ENCODE data around the gene SUGCT. TPM values are rescaled to one million over a fixed set of nuclear protein-coding genes. Genes with fewer than 3 reads are reported as not detected.

Gene SUGCT
- total RNA-seq, 1 experiment from 2014 or later: 4.6 TPM

DNA sequence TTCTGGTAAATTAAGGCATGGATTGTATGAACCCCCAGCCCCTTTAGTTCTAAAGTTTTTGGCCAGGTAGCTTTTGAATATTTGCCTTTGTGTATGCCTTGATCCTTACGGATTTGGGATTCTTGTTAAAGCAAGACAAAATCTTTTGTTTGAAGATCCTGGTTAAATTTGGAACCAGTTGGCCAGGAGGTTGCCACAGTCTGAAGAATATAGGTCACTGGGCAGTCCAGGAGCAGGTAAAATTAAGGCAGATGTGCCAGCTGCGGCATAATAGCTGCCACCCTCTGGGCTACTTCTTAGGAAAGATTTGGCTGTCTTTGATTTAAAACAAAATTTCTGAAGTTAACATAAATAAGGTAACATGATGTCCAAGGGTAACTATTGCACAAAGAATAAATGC is 192.3 kb downstream of the SUGCT start:
- POLR2A ChIA-PET: no interaction called here
- ATAC-seq: no peak
- Mint-ChIP-seq H3K4me1 (peaks cover 27% of the 10 kb centered on the region), H3K27ac (no peak overlapping the region), H3K27me3 (ENCODE audit: low read depth) (no peaks in the 10 kb centered on the region), H3K36me3 (no peaks in the 10 kb centered on the region), H3K4me3 (no peak overlapping the region), H3K9me3 (no peaks in the 10 kb centered on the region)
- TF ChIP-seq, protein P1, sequence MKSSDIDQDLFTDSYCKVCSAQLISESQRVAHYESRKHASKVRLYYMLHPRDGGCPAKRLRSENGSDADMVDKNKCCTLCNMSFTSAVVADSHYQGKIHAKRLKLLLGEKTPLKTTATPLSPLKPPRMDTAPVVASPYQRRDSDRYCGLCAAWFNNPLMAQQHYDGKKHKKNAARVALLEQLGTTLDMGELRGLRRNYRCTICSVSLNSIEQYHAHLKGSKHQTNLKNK (CRISPR knock-in tag; IDR thresholded peaks at IDR 0.05): no peak
- TF ChIP-seq, protein P2, sequence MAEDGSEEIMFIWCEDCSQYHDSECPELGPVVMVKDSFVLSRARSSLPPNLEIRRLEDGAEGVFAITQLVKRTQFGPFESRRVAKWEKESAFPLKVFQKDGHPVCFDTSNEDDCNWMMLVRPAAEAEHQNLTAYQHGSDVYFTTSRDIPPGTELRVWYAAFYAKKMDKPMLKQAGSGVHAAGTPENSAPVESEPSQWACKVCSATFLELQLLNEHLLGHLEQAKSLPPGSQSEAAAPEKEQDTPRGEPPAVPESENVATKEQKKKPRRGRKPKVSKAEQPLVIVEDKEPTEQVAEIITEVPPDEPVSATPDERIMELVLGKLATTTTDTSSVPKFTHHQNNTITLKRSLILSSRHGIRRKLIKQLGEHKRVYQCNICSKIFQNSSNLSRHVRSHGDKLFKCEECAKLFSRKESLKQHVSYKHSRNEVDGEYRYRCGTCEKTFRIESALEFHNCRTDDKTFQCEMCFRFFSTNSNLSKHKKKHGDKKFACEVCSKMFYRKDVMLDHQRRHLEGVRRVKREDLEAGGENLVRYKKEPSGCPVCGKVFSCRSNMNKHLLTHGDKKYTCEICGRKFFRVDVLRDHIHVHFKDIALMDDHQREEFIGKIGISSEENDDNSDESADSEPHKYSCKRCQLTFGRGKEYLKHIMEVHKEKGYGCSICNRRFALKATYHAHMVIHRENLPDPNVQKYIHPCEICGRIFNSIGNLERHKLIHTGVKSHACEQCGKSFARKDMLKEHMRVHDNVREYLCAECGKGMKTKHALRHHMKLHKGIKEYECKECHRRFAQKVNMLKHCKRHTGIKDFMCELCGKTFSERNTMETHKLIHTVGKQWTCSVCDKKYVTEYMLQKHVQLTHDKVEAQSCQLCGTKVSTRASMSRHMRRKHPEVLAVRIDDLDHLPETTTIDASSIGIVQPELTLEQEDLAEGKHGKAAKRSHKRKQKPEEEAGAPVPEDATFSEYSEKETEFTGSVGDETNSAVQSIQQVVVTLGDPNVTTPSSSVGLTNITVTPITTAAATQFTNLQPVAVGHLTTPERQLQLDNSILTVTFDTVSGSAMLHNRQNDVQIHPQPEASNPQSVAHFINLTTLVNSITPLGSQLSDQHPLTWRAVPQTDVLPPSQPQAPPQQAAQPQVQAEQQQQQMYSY (CRISPR knock-in tag; IDR thresholded peaks at IDR 0.05): no peak
- TF ChIP-seq TCF7 (CRISPR knock-in tag; IDR thresholded peaks at IDR 0.05; ENCODE audit: low read depth) (no peak), ZNF423 (CRISPR knock-in tag; IDR thresholded peaks at IDR 0.05) (no peak), MYBL2 (CRISPR knock-in tag; IDR thresholded peaks at IDR 0.05) (no peak), SMAD4 (CRISPR knock-in tag; IDR thresholded peaks at IDR 0.05) (no peak), ZNF396 (CRISPR knock-in tag; IDR thresholded peaks at IDR 0.05; ENCODE audit: borderline replicate concordance) (no peak), TEAD4 (CRISPR knock-in tag; IDR thresholded peaks at IDR 0.05) (no peak), CREB1 (CRISPR knock-in tag; IDR thresholded peaks at IDR 0.05) (no peak), FOXP1 (CRISPR knock-in tag; IDR thresholded peaks at IDR 0.05; ENCODE audit: borderline replicate concordance) (no peak), MXD4 (CRISPR knock-in tag; IDR thresholded peaks at IDR 0.05; ENCODE audit: borderline replicate concordance) (no peak), HMGA2 (CRISPR knock-in tag; IDR thresholded peaks at IDR 0.05) (no peak), RELA (CRISPR knock-in tag; IDR thresholded peaks at IDR 0.05; ENCODE audit: borderline replicate concordance) (no peak)
- TF ChIP-seq, protein P3, sequence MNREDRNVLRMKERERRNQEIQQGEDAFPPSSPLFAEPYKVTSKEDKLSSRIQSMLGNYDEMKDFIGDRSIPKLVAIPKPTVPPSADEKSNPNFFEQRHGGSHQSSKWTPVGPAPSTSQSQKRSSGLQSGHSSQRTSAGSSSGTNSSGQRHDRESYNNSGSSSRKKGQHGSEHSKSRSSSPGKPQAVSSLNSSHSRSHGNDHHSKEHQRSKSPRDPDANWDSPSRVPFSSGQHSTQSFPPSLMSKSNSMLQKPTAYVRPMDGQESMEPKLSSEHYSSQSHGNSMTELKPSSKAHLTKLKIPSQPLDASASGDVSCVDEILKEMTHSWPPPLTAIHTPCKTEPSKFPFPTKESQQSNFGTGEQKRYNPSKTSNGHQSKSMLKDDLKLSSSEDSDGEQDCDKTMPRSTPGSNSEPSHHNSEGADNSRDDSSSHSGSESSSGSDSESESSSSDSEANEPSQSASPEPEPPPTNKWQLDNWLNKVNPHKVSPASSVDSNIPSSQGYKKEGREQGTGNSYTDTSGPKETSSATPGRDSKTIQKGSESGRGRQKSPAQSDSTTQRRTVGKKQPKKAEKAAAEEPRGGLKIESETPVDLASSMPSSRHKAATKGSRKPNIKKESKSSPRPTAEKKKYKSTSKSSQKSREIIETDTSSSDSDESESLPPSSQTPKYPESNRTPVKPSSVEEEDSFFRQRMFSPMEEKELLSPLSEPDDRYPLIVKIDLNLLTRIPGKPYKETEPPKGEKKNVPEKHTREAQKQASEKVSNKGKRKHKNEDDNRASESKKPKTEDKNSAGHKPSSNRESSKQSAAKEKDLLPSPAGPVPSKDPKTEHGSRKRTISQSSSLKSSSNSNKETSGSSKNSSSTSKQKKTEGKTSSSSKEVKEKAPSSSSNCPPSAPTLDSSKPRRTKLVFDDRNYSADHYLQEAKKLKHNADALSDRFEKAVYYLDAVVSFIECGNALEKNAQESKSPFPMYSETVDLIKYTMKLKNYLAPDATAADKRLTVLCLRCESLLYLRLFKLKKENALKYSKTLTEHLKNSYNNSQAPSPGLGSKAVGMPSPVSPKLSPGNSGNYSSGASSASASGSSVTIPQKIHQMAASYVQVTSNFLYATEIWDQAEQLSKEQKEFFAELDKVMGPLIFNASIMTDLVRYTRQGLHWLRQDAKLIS (CRISPR knock-in tag; IDR thresholded peaks at IDR 0.05; ENCODE audit: borderline replicate concordance): no peak
- TF ChIP-seq, protein P4, sequence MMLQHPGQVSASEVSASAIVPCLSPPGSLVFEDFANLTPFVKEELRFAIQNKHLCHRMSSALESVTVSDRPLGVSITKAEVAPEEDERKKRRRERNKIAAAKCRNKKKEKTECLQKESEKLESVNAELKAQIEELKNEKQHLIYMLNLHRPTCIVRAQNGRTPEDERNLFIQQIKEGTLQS (CRISPR knock-in tag; conservative IDR thresholded peaks at IDR 0.05): no peak
- TF ChIP-seq, protein P5, sequence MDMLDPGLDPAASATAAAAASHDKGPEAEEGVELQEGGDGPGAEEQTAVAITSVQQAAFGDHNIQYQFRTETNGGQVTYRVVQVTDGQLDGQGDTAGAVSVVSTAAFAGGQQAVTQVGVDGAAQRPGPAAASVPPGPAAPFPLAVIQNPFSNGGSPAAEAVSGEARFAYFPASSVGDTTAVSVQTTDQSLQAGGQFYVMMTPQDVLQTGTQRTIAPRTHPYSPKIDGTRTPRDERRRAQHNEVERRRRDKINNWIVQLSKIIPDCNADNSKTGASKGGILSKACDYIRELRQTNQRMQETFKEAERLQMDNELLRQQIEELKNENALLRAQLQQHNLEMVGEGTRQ (CRISPR knock-in tag; IDR thresholded peaks at IDR 0.05): no peak
- TF ChIP-seq, protein P6, sequence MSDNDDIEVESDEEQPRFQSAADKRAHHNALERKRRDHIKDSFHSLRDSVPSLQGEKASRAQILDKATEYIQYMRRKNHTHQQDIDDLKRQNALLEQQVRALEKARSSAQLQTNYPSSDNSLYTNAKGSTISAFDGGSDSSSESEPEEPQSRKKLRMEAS (CRISPR knock-in tag; IDR thresholded peaks at IDR 0.05): no peak
- TF ChIP-seq, protein P7, sequence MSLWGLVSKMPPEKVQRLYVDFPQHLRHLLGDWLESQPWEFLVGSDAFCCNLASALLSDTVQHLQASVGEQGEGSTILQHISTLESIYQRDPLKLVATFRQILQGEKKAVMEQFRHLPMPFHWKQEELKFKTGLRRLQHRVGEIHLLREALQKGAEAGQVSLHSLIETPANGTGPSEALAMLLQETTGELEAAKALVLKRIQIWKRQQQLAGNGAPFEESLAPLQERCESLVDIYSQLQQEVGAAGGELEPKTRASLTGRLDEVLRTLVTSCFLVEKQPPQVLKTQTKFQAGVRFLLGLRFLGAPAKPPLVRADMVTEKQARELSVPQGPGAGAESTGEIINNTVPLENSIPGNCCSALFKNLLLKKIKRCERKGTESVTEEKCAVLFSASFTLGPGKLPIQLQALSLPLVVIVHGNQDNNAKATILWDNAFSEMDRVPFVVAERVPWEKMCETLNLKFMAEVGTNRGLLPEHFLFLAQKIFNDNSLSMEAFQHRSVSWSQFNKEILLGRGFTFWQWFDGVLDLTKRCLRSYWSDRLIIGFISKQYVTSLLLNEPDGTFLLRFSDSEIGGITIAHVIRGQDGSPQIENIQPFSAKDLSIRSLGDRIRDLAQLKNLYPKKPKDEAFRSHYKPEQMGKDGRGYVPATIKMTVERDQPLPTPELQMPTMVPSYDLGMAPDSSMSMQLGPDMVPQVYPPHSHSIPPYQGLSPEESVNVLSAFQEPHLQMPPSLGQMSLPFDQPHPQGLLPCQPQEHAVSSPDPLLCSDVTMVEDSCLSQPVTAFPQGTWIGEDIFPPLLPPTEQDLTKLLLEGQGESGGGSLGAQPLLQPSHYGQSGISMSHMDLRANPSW (CRISPR knock-in tag; conservative IDR thresholded peaks at IDR 0.05; ENCODE audit: low read depth): no peak
- TF ChIP-seq, protein P8, sequence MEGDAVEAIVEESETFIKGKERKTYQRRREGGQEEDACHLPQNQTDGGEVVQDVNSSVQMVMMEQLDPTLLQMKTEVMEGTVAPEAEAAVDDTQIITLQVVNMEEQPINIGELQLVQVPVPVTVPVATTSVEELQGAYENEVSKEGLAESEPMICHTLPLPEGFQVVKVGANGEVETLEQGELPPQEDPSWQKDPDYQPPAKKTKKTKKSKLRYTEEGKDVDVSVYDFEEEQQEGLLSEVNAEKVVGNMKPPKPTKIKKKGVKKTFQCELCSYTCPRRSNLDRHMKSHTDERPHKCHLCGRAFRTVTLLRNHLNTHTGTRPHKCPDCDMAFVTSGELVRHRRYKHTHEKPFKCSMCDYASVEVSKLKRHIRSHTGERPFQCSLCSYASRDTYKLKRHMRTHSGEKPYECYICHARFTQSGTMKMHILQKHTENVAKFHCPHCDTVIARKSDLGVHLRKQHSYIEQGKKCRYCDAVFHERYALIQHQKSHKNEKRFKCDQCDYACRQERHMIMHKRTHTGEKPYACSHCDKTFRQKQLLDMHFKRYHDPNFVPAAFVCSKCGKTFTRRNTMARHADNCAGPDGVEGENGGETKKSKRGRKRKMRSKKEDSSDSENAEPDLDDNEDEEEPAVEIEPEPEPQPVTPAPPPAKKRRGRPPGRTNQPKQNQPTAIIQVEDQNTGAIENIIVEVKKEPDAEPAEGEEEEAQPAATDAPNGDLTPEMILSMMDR (IDR thresholded peaks at IDR 0.05): no peak
- CTCF ChIA-PET: interaction anchor here (1.2 kb wide), 1 partner anchor 180 kb away, joined by 5 read pairs; no protein-coding TSS in a partner anchor
- no peak for DNase-seq (ENCODE audit: low spot score)
